ENCODE results near the gene FAM120B. TPM values are rescaled to one million over a fixed set of nuclear protein-coding genes. Genes with fewer than 3 reads are reported as not detected.

FAM120B gene
- total and polyA plus RNA-seq, 2 of the 4 experiments (the other 2 are of a cell fraction): 15.3 to 28.0 TPM

DNA sequence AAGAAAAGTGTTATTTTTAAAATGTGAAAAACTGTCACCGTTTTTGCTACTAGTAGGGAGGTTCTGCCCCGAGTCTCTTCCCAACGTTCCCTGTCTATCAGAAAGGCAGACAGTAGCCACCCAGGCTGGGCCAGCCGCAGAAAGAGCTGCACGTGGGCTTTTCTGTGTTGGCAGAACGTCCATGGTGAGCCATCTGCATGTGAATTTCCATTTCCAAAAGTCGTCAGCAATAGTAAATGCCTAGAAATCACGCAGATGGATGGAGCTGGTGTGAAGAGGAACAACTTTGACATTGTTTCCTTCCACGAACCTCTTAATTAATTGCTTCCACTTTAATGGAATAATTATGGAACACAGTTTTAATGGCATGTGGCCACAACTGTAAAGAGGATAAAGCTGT is 97.5 kb downstream of the FAM120B start:
- WGBS, 2 experiments (ENCODE audit: extremely low coverage in 2 of 2, insufficient read length in 1 of 2): 45% methylated on average over 4 of the region's 9 CpGs; no CpG with 5 or more reads in 1 of the 2 experiments
- in situ Hi-C loops (cut with MboI; ENCODE audit: low sequenced_read_pairs) (no loop called here), intact Hi-C loops (cut with micrococcal nuclease) (no loop called here), dilution Hi-C loops (cut with HindIII; ENCODE audit: low sequenced_read_pairs, unreplicated experiment) (no loop called here)
- Histone ChIP-seq H3K4ac (ENCODE audit: low read depth, low read length) (peak overlapping the region; percentile 95), H3K4me1 (ENCODE audit: control insufficient read depth, insufficient read depth, low read length) (peaks cover 26% of the 10 kb centered on the region), H3K27me3 (ENCODE audit: control insufficient read depth, insufficient read depth, low read length) (no peaks in the 10 kb centered on the region), H2AK9ac (replicated peaks; ENCODE audit: low read depth, low read length, poor library complexity) (peak overlapping the region; percentile 66), H3K23ac (ENCODE audit: low read depth, low read length) (peak overlapping the region; percentile 68), H3K9me3 (ENCODE audit: control insufficient read depth, insufficient read depth, low read length) (no peaks in the 10 kb centered on the region), H3K18ac (ENCODE audit: low read depth, low read length) (no peak overlapping the region), H3K14ac (replicated peaks; ENCODE audit: low read depth, low read length) (peak overlapping the region; percentile 75), H3K27ac (ENCODE audit: insufficient read depth, low read length) (peak overlapping the region; percentile 38; the same call in 1 of the 2 replicates), H2BK20ac (ENCODE audit: low read depth, low read length) (peak overlapping the region; percentile 84), H4K91ac (ENCODE audit: insufficient read depth, low read depth, low read length) (peak overlapping the region; percentile 72), H2AFZ (replicated peaks; ENCODE audit: low read length, poor library complexity) (no peak overlapping the region), H4K20me1 (ENCODE audit: insufficient read depth, low read length) (no peaks in the 10 kb centered on the region), H3K9me1 (ENCODE audit: insufficient read depth, low read length) (peaks cover 14% of the 10 kb centered on the region), H4K5ac (ENCODE audit: low read depth, low read length) (no peak overlapping the region; the same call in 1 of the 2 replicates), H3K36me3 (ENCODE audit: control insufficient read depth, insufficient read depth, low read length) (peaks cover 28% of the 10 kb centered on the region), H2BK120ac (ENCODE audit: low read depth, low read length) (peak overlapping the region; percentile 95), H2BK15ac (ENCODE audit: low read depth, low read length) (peak overlapping the region; percentile 45; the same call in 2 of the 3 replicates), H4K8ac (ENCODE audit: low read depth in 2 of 2, low read length in 2 of 2) (peak overlapping the region; percentile 20 to 62; a peak in 3 of 4 replicates), H3K9ac (ENCODE audit: low read depth, low read length) (no peak overlapping the region), H2BK5ac (ENCODE audit: low read depth, low read length, poor library complexity, severe bottlenecking) (peak overlapping the region; percentile 93), H3K56ac (ENCODE audit: extremely low read depth, insufficient read depth, low read length) (peak overlapping the region; percentile 39), H3K4me3 (ENCODE audit: insufficient read depth, low read depth, low read length) (no peak overlapping the region), H3K4me2 (ENCODE audit: low read depth, low read length) (no peak overlapping the region), H2AK5ac (ENCODE audit: low read depth, low read length) (peak overlapping the region; percentile 74), H3K79me1 (ENCODE audit: low read depth in 1 of 2, low read length in 2 of 2) (peaks cover 0 to 11% of the 10 kb centered on the region in 2 experiments; a peak in 1 of 4 replicates)
- no TSS peak for BruUV-seq (replicated peaks)
- ChIA-PET CTCF (no interaction called here), POLR2A (ENCODE audit: unreplicated experiment) (interaction anchor here (1.4 kb wide), 1 partner anchor 34 kb away, joined by 3 read pairs; no protein-coding TSS in a partner anchor)
- ATAC-seq (ENCODE audit: low read depth) (no peak), DNase-seq (no peak)
- TF ChIP-seq, protein P1, sequence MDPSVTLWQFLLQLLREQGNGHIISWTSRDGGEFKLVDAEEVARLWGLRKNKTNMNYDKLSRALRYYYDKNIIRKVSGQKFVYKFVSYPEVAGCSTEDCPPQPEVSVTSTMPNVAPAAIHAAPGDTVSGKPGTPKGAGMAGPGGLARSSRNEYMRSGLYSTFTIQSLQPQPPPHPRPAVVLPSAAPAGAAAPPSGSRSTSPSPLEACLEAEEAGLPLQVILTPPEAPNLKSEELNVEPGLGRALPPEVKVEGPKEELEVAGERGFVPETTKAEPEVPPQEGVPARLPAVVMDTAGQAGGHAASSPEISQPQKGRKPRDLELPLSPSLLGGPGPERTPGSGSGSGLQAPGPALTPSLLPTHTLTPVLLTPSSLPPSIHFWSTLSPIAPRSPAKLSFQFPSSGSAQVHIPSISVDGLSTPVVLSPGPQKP (IDR thresholded peaks at IDR 0.05; ENCODE audit: borderline replicate concordance, low read depth, low read length): no peak
